GM12872 (cell line): ENCODE measurements around the gene RGS17.

Source experiments
- CTCF ChIP-seq: IDR thresholded peaks from 3 replicates; pipeline ENCODE4 v1.5.1; 2011; ENCODE audit warnings: low read depth, mild to moderate bottlenecking, low read length, moderate library complexity; ENCODE audit not compliant: insufficient read depth

The RGS17 gene

GRCh38 chr6:153059311-153059710 lies 71.8 kb downstream of the RGS17 start:
- no peak for TF ChIP-seq CTCF

GRCh38 chr6:153058909-153059308 lies 72.2 kb downstream of the RGS17 start:
- no peak for TF ChIP-seq CTCF

- no peak for TF ChIP-seq CTCF
These were observed 72.8 kb downstream of the RGS17 start for GRCh38 chr6:153058291-153058690.

GRCh38 chr6:153056308-153056707 lies 74.8 kb downstream of the RGS17 start:
- TF ChIP-seq CTCF = no peak

- TF ChIP-seq CTCF = no peak
These were observed 79.3 kb downstream of the RGS17 start for GRCh38 chr6:153051801-153052200.

GRCh38 chr6:153048631-153049030 lies 82.5 kb downstream of the RGS17 start:
- TF ChIP-seq CTCF = no peak

GRCh38 chr6:153047386-153047785 lies 83.7 kb downstream of the RGS17 start:
- TF ChIP-seq CTCF = no peak

- no peak for TF ChIP-seq CTCF
These were observed 85.8 kb downstream of the RGS17 start for GRCh38 chr6:153045271-153045670.
